GM12891 (cell line): Measurements from ENCODE around the gene OCA2.

Experiments used
- POLR2A ChIP-seq: IDR thresholded peaks from 2 replicates; pipeline ENCODE4 v1.6.1; 2011; ENCODE audit warnings: low read depth, low read length, control low read depth
- POLR2AphosphoS5 ChIP-seq: IDR thresholded peaks from 2 replicates; pipeline ENCODE4 v1.6.1; 2011; ENCODE audit warnings: low read depth, low read length, control low read depth
- SPI1 ChIP-seq: IDR thresholded peaks from 2 replicates; pipeline ENCODE4 v1.6.1; 2011; ENCODE audit warnings: low read depth, low read length, control low read depth
- TAF1 ChIP-seq: IDR thresholded peaks from 2 replicates; pipeline ENCODE4 v1.6.1; 2011; ENCODE audit warnings: low read depth, low read length, control low read depth

- TF ChIP-seq POLR2A (no peak), POLR2AphosphoS5 (no peak), TAF1 (no peak), SPI1 (no peak)
These were observed 255.0 kb downstream of the OCA2 start for GRCh38 chr15:27844018-27844666.
